ENCODE results near the gene GIT2.

GIT2 gene

DNA sequence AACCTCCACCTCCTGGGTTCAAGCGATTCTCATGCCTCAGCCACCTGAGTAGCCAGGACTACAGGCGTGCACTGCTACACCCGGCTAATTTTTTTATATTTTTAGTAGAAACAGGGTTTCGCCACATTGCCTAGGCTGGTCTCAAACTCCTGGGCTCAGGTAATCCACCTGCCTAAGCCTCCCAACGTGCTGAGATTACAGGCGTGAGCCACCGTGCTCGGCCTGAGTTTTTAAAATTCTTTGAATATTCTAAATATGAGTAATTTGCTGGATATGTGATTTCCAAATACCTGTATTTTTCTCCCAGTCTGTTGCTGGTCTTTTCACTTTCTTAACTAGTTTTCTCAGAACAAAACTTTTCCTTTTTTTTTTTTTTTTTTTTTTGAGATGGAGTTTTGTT lies 27.4 kb downstream of the GIT2 start:
- DNase-seq = no peak

DNA sequence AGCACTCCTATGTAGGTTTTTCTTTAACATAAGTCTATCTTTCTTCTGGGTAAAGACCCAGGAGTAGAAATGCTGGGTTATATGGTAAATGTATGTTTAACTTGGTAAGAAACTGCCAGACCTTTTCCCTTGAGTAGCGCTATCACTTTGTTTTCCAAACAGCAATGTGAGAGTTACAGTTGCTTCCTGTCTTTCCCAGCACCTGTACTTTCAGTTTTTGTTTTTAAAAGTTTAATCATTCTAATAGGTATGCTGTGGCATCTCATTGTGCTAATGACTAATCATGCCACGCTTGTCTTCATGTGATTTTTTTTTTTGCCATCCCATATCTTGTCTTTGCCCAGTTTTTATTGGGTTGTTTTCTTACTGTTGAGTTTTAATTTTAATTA lies 28.1 kb downstream of the GIT2 start:
- DNase-seq = no peak

DNA sequence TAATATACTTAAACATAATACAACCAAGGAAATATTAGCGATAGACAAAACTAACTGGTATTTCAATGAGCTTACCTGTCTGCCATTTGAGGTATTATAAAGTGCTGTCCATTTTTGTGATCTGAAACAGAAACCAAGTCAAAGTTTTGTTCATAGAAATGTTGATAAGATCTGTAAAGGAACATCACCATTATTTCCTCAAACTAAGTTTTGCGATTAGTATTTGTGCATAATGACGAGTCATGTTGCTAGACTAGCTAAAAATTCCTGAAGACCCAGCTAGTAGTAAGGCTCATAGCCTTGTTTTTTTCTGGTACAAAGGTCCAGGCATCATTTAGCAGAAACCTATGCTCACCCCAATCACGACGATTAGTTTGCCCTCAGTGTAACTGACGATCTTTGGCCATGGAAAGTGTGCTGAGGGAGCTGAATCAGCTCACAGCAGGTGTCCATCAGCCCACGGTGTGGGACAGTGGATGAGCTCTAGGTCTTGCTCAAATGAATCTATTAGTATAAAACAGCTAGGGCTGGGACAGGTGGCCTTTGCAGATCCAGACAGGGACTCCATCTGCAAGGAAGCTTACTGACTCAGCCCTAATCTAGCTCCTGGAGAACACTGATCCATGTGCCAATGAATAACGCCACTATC lies 28.7 kb downstream of the GIT2 start:
- DNase-seq = no peak

DNA sequence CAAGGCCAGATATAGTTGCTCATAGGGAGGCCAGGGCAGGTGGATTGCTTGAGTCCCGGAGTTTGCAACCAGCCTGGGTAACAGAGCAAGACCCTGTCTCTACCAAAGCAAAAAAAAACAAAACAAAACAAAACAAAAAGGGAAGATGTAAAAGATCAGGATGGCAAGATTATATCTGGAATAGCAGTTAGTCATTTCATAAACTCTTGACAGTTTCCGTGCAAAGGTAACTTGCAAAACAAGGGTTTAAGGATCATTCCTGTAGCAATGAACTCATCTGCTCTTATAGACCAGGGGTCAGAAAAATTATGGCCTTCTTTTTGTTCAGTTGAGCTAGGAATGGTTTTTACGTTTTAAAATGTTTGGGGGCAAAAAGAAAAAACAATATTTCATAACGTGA lies 29.6 kb downstream of the GIT2 start:
- no peak for DNase-seq

DNA sequence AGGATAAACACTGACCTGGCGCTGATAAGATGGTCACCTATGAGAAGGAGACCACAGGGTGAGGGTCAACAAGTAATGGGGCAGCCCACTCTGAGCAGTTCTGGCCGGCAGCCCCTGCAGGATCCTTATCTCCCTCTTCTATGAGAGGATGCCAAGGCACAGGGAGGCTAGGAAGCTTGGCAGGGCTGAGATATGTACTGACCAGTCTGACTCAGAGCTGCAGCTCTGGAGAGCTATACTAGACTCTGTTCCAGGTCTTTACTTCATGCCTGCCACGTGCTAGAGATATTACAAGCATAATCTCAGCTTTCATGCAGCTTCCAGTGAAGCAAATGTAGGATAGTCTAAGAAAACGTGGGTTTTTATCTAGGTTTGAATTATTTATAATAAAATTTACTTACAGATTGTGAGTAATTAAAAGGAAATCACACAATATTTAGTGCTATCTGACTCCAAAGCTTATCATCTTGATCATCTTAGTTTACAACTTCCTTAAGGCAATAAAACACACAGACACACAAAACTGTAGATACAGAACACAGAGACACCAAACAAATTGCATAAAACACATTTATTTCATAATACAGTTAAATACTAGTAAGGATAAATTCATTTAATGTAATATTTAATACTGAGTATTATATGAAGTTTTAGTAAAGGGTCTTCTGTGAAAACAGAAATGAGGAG lies 32.3 kb downstream of the GIT2 start:
- DNase-seq = no peak

DNA sequence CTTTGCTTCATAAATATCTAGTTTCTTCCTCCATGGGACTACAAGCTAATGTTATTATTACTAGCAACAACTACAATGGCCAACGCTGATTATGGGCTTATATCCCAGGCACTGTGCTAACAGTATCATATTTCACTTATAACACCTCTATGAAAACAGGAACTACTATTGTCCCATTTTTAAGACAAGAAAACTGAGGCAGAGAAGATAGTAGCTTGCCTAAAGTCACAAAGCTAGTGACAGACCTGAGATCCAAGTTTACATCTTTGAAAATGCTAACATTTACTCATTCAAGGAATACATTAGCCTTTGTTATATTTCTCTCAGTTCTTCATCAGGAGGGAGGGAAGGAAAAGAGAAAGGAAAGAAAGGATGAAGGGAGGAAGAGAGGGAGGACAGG lies 32.8 kb downstream of the GIT2 start:
- DNase-seq = no peak

DNA sequence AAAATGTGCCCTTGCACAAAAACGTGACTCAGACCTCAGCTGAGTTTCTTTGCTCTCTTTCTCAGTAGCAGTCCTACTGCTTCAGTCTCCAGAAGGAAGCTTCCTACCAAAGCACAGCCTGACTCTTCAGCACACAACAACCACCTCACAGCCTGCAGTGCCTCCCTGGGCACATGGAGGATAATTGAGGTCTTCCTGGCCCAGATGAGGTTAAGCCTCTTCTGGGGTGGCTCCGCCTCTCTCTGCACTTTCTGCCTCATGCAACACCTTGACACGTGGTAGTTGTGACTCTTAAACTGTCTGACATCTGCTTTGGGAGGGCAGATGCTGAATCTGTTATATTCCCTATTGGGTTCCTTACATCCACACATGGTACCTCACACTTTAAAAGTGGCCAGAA lies 33.8 kb downstream of the GIT2 start:
- DNase-seq = no peak

DNA sequence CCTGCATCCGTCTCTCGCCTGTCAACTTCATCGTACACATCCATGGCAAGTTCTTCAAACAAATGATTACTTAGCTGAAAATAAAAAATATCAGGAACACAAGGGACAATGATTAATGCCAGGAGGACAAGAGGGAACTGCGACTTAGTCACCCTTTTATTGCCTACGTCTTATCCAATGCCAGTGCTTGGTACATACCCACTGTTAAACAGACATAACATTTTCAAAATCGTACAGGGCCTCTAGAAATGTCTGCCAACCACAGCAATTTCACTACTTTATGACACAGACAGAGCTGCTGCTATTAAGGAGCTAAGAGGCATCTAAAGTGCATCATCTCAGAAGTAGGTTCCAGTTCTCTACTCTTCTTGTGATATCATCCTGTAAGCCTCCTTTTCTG lies 34.6 kb downstream of the GIT2 start:
- no peak for DNase-seq

DNA sequence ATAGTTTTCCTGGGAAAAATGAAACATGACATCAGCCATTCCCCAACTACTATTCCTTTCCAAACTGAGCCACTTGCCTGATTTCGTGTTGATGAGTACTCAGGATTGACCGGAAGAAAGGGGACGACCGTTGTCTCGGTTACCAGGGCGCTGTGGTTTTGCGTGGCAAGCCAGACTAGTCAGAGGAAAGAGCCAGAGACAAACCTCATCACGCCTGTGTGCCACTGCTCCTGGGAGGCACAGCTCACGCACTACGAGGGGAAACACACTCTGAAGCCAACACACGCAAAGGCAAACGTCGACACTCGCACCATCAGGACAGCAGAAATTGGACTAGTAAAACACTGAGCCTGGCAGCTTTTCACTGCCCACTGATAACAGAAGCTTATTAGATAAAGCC lies 35.0 kb downstream of the GIT2 start:
- DNase-seq = no peak

DNA sequence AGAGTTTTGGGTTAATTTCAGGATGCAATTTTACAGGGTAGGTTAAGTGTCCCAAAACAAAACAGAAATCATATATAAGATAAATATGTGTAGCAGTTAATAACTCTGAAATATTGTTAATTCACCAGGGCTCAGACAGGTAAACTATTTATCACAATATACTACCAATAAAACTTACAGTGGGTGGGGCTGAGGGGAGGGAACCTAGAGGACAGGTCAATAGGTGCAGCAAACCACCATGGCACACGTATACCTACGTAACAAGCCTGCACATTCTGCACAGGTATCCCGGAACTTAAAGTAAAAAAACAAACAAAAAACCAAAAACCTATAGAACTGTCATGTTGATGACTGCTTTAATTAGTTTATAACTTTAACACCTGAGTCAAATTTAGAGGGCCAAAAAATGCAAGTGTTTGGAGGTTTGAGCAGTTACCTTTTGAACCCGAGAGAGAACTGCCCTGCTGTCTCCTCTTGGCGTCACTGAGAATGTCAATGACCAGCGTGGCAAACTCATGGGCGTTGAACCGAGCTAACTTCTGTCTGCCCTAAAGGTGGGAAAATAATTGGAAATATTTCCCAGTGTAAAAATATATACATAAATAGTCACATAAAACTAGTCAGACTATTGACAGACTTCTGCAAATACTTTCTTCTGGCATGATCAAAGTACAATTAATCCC lies 36.6 kb downstream of the GIT2 start:
- no peak for DNase-seq

DNA sequence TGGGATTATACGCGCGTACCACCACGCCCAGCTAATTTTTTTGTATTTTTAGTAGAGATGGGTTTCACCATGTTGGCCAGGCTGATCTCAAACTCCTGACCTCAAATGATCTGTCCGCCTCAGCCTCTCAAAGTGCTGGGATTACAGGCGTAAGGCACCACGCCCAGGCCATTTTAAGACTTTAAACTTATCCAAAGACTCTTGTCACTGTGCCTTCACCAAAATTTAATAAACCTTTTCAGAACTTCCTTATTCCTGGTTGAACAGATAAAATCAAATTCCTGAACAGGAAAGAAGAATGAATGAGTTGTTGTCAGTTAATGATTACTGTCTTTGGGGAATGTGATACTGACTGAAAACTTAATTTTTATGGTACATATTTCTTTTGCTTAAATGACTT lies 37.8 kb downstream of the GIT2 start:
- no peak for DNase-seq

DNA sequence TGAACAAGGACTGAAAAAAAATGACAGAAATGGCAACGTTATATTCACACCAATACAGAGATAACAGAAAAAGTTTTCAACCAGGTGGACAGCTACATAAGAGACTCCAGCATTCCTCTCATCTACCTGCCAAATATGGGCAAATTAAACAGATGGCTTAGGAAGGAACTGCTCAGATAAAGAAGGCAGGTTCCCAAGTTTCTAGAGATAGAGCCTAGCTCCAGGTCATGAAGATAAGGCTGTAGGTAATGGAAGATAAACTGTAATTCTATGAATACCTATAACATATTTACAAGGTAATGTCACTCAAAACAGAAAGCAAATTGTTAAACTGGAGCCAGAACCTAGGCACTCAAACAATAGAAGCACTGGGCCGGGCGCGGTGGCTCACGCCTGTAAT lies 42.5 kb downstream of the GIT2 start:
- no peak for DNase-seq

DNA sequence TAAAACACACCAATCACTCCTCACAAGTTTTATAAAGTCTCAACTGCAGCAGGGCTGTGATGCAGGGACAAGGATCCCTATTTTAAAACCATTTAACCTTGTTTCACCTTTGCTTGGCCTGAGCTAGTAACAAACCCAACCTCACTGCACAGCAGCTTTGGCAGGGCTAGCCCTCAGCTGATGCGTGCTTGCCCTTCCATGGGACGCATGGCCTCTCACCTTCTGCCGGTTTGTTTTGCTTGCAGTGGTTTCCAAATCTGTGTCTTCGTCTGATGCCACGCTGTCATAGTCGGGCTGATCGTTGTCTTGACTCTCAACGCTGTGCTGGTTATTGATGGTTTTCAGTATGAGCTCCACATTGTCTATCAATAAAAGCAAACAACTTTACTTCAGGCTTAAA lies 43.3 kb downstream of the GIT2 start:
- no peak for DNase-seq

DNA sequence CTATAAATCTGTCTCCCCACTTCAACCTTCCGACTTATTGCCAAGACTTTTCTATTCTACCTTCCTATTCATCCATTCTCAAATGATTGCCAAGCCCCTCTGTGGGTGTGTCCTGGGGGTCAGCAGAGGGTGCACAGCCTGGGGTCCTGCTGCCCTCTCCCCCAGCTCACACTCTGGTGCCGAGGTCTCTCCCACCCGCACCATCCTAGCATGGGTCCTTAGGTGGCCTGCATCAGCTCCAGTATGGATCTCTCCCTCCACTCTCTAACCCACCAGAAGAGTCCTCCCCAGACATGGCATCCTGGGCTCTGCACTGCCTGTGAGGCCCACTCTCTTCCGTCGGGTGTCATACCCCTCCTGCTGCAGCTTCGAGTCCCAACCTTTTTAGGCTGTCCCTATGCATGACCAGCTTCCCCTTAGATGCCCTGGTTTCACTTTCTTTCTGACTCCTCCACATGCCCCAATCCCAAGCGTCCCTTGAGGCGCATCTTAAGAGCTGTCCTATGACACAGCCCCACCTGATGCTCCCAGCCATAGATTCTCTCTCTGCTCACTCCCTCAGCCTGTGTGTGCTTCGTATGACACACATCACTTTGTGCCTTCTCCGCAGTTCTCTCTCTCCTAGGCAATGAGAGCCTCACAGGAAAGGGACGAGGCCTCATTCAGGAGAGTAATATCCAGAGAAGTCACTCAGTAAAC lies 43.9 kb downstream of the GIT2 start:
- DNase-seq = peak; percentile 60 to 75

DNA sequence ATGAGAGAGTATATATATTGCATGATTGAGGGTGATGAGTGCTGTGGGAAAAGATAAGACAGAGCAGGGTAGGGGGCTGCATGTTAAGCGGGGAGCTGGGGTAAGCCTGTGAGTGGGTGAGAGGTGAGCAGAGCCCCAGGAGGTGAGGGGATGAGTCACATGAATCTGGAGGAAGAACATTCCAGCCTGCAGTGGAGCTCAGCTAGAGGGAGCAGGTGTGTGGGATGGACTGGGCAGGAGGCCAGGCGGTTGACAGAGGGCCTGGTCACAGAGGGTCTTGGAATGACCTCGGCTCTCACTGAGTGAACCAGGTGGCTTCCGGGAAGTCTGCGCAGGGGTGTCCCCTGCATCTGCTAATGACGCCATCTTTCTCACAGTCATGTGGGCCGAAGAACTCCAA lies 44.4 kb downstream of the GIT2 start:
- no peak for DNase-seq

DNA sequence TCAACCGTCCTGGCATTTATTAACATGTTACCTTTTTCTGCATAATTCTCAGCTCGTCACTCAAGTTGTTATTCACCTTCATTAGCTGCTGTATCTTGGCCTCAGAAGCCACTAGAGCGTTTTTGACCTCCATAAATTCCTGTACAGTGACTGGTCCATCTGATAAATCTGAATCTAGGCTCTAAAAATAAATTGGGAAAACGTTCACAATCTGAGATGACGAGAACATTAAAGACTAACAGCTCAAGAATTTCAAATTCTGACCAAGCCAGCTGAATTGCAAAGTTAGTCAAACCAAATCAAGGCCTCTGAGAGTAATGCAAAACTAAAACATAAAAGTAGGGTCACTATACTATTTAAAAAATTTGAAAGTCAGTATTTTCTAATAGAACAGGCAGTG lies 45.0 kb downstream of the GIT2 start:
- no peak for DNase-seq

DNA sequence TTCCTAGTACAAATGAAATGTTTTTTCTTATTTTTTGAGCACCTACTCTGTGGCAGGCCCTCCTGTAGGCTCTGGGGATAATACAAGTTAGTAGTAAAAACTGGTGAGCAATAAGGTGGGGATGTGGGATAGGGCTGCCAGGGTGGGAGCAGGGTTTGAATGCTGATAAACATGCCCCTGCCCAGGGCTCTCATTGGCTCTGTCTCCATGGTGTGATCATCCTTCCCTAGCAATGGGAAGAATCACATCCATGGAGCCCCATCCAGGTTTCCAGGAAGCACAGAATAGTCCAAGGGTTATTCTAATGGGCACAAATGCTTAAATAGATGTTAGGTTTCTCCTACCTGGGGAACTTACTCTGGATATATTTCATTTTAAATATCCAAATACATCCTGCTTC lies 45.5 kb downstream of the GIT2 start:
- DNase-seq = no peak

DNA sequence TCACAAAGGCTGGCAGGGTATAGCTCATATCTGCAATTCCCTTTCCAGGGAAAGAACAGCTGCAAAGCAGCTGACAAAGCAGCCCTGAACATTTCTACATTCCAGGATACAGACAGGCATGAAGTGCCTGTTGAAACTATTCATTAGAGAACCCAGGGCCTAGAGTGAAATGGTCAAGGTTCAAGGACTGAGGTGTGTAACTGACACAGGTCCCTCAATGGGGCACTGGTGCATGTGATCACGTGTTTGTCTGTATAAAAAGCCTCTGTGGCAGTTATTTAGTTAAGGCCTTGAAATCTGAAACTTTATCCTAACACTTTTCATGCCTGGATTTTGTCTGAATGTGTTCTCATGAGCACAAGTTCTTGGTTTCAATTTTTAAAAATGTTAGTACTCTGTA lies 47.1 kb downstream of the GIT2 start:
- DNase-seq = no peak

DNA sequence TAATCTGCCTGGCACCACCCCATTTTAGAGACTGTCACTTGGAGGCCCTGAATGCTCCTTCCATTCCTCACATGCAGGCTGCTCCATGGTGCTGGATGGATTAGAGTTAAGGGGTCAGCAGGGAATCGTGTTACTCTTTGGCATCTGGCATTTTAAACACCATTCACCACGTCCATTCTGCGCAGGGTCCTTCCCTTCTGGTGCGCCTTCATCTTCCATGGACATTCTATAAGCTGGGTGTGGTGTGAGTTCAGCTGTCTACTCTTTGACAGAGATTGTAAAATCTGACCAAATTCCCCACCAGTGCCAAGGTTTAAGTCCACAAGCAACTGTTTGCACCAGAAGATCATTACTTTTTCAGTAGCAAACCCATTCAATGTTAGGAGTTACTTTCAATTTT lies 47.8 kb downstream of the GIT2 start:
- no peak for DNase-seq

DNA sequence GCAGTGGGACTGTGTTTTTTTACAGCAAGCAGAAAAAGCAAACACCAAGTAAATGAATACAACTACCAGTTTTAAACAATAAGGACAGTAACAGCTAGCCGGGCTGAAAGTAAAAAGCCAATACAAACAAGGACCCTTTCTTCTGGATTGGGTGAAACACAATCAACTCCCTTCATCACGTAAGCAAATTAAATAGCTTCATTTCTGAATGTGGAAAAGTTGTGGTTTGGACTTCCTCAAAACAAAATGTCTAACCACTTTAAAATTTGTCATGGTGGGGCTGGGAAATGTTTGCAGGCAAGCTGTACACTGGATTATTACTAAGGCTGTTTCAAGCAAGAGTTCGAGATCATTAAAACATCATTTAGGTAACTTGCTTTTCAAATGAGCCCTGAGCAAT lies 48.6 kb downstream of the GIT2 start:
- DNase-seq = peak; percentile 49 to 59

DNA sequence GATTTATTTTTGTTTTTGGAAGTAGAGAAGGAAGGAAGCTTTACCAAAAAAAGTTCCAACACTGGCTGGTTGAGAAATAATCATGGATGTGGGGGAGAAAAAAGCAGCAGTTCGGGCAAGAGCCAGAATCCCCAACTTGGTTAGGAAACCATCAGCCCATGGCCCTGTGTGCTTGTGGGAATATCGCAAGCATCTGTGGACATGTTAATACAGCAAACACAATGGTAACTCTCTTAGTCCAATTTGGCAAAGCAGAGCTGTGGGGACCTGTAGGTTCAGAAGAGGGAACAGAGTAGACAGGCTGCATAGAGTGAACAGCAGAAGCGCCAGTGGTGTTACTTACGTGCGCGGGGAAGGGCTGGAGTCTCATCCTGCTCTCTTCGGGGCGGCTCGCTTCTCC lies 49.3 kb downstream of the GIT2 start:
- DNase-seq = peak in 1 of 2 donors; percentile 1

DNA sequence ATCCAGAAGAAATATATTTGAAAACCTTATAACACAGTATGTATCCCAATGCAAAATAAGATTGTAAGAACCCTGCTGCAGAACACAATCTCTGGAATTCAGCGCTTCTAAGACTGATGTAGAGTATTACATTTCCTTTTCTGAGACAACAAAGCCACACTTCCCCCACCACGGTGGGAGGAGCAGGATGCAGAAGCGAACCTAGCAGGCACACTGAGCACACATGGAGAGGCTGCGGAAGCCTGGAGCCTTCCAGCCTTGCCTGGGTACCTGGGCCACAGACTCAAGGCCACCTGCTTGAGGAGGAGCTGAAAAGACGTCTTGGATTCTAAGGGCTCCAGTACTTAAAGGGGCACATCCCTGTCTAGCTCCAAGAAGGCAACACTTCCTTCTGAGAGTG lies 49.7 kb downstream of the GIT2 start:
- DNase-seq = peak; percentile 44 to 62

DNA sequence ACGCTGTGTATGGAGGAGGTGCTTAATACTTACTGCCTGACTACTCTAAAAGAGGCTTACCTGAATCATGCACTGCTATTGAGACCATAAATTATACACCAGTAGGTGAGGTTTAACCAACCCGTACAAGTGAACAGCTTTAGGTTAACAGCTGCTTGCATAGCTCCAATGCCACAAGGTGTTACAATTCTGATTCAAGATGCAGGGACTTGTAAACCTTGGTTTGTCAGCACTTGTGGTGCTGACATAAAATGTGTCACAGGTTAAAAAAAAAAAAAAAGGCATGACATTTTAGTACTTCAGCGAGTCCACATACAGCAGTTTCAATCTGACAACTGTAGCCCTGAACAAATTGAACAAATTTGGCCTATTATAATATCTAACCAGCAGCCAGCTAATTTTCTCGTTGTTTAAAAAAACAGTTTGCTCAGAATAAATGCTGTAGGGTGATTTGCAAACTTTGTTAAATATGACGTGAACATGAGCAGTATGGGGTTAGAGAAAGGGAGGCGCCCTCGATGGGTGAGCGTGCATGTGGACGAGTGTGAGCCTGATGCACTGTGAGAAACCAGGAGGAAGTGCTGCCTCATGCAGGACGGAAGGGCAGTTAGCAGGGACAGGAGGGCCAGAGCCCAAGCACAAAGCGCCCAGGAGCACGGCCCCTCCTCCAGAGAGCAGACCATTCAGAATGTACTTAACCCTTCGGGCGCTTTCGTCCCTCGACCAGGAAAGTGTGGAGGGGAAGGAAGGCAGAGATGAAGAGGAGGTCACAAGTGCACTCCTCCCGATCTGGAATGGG lies 51.4 kb downstream of the GIT2 start:
- peak; percentile 16 to 23 for DNase-seq

All from inflammatory macrophage (primary cell).